IgD-negative memory B cell (primary cell): ENCODE measurements around the gene STK4. TPM values are rescaled to one million over a fixed set of nuclear protein-coding genes. Genes with fewer than 3 reads are reported as not detected.

Source experiments
- H3K27ac Mint-ChIP-seq, 3 donors: one replicate each; pipeline ENCODE4 v1.8.0; 2020 to 2022; ENCODE audit warnings: mild to moderate bottlenecking in 3 of 3, mixed read lengths in 3 of 3, moderate library complexity in 1 of 3
- H3K27me3 Mint-ChIP-seq: one replicate; pipeline ENCODE4 v1.8.0; 2021; ENCODE audit warnings: mixed read lengths
- H3K36me3 Mint-ChIP-seq: one replicate; pipeline ENCODE4 v1.8.0; 2020; ENCODE audit warnings: mild to moderate bottlenecking, mixed read lengths
- H3K4me1 Mint-ChIP-seq, 3 donors: one replicate each; pipeline ENCODE4 v1.8.0; 2020 to 2022; ENCODE audit warnings: mixed read lengths in 3 of 3, mild to moderate bottlenecking in 1 of 3
- H3K4me3 Mint-ChIP-seq, 4 donors: one replicate each; pipeline ENCODE4 v1.8.0; 2020 to 2022; ENCODE audit warnings: mild to moderate bottlenecking in 4 of 4, mixed read lengths in 4 of 4, moderate library complexity in 3 of 4
- H3K9me3 Mint-ChIP-seq, 3 donors: one replicate each; pipeline ENCODE4 v1.8.0; 2020 to 2021; ENCODE audit warnings: mixed read lengths in 3 of 3, mild to moderate bottlenecking in 1 of 3
- polyA plus RNA-seq: library from polyadenylated mRNA; unstranded; fragments of 300-500 nt; fragmentation: Illumina TruSeq; gene quantifications from one replicate; pipeline ENCODE4 v1.2.3, GENCODE V29; 2021

Gene STK4
- polyA plus RNA-seq, 1 donor from 2014 or later: 131 TPM

DNA sequence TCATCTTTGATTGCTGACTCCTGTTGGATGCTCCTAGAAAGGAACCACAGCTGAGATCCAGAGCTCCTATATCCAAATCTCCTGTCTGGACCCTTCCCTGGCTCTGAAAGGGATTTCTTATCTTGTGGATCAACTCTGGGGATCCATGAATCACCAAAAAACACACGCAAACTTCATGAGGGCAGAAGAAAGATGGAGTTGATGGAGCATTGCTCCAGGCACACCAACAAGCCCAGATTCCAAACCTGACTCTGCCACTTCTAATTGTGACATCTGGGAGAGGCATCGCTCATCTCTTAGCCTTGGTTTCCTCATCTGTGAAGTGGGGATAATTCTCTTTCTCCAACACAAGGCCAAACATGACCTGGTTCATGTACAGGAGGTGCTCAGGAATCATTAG lies 127.9 kb downstream of the STK4 start:
- peaks cover 16% of the 10 kb centered on the region for H3K27me3 Mint-ChIP-seq
- H3K36me3 Mint-ChIP-seq: no peaks in the 10 kb centered on the region
- peaks cover 4 to 5% (median 5%) of the 10 kb centered on the region in 3 donors for H3K4me1 Mint-ChIP-seq
- no peaks in the 10 kb centered on the region for H3K9me3 Mint-ChIP-seq
- no peak overlapping the region for H3K4me3 Mint-ChIP-seq
- peak overlapping the region in 2 of 3 donors; percentile 4 to 64 for H3K27ac Mint-ChIP-seq

DNA sequence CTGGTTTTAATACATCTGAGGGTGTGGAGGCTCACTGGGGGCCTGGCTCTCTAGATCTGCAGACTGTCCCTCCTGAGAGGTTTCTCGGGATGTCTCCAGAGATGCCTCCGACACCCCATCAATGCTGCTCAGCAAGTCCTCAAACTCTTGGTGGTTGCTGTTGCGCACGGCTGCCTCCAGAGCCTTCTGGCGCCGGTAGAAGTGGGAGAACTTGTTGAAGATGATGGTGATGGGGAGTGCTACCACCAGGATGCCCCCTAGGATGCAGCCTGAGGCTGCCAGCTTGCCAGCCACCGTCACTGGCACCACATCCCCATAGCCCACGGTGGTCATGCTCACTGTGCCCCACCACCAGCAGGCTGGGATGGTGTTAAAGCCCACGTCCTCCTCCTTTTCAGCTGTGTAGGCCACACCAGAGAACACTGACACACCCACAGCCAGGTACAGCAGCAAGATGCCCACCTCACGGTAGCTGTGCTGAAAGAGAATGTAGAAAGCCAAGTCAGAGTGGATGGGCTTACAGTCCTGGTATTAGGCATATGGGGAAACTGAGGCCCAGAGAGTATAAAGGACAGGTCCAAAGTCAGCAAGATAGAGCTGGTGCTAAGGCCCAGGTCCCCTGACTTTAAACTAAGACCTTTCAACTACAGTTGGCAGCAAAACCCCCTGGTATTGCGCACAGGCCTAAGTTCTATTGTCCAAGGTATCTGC lies 128.7 kb downstream of the STK4 start:
- no peaks in the 10 kb centered on the region for H3K36me3 Mint-ChIP-seq
- peaks cover 24% of the 10 kb centered on the region for H3K27me3 Mint-ChIP-seq

DNA sequence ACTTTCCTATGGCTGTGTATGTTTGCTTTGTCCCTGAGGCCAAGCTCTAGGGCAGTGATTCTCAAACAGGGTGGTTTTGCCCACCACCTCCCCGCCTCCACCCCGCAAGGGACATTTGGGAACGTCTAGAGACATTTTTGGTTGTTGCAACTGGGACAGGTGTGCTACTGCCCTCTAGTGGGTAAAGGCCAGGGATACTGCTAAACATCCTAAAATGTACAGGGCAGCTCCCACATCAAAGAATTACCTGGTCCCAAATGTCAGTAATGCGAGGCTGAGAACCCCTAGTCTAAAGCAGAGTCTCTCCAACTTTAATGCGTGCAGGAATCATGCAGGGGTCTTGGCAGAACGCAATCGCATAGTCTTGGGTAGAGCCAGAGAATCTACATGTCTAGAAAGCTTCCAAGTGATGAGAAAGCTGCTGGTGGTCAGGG lies 129.5 kb downstream of the STK4 start:
- H3K36me3 Mint-ChIP-seq: no peaks in the 10 kb centered on the region
- peaks cover 30% of the 10 kb centered on the region for H3K27me3 Mint-ChIP-seq
- peak overlapping the region in 1 of 3 donors; percentile 2 for H3K27ac Mint-ChIP-seq
- peaks cover 5% of the 10 kb centered on the region in 3 donors for H3K4me1 Mint-ChIP-seq
- no peak overlapping the region for H3K4me3 Mint-ChIP-seq
- H3K9me3 Mint-ChIP-seq: no peaks in the 10 kb centered on the region

More for the DNA sequence above, 128.7 kb downstream of the STK4 start:
- Mint-ChIP-seq H3K4me1 (peaks cover 4 to 5% (median 5%) of the 10 kb centered on the region in 3 donors), H3K4me3 (no peak overlapping the region), H3K9me3 (no peaks in the 10 kb centered on the region), H3K27ac (peak overlapping the region in 2 of 3 donors; percentile 2 to 64)

DNA sequence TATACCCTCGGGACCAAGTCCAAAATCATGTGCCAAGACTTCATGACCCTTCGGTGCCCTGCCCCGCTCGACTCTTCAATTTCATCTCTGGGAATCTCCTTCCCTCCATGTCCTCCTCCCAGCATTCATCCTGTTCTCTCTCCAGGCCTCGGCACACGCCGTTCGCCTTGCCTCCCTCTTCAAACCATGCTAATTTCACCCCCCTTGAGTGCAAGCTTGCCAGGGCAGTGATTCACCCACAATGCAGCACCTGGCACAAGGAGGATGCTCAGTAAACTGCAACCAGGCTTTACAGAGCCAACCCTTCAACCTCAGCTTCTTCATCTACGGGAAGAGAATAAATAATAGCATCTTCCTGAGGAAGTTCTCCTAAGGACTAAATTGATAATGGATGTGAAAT lies 130.5 kb downstream of the STK4 start:
- peaks cover 32% of the 10 kb centered on the region for H3K27me3 Mint-ChIP-seq
- H3K36me3 Mint-ChIP-seq: no peaks in the 10 kb centered on the region
- H3K4me1 Mint-ChIP-seq: peaks cover 5 to 8% (median 7%) of the 10 kb centered on the region in 3 donors
- H3K27ac Mint-ChIP-seq: peak overlapping the region in 1 of 3 donors; percentile 20
- peak overlapping the region in 2 of 4 donors; percentile 3 to 13 for H3K4me3 Mint-ChIP-seq
- H3K9me3 Mint-ChIP-seq: no peaks in the 10 kb centered on the region

DNA sequence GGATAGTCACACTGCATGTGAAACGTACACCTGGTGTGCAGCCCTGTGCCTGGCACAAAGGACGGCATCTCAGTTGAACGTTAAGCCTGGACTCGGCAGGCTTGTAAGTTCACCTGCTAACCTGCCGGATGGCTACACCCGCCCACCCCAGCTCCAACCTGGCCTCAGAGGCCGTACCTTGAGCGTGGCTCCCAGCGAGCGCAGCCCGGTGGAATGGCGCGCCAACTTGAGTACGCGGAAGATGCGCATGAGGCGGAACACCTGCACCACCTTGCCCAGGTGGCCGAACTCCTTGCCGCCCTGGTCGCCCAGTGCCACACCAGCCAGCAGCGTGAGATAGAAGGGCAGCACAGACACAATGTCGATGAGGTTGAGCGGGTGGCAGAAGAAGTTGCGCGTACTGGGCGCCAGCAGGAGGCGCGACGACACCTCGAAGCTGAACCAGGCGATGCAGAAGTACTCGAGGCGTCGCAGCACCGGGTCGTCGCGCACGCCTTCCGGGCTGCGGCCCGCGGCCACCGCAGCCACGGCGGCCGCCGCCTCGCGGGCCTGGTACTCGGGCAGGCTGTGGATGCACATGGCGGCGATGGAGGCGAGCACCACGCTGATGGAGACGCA lies 131.3 kb downstream of the STK4 start:
- Mint-ChIP-seq H3K27me3 (peaks cover 32% of the 10 kb centered on the region), H3K27ac (peak overlapping the region in 1 of 3 donors; percentile 89), H3K4me3 (no peak overlapping the region), H3K9me3 (no peaks in the 10 kb centered on the region), H3K4me1 (peaks cover 5 to 8% (median 7%) of the 10 kb centered on the region in 3 donors), H3K36me3 (no peaks in the 10 kb centered on the region)

DNA sequence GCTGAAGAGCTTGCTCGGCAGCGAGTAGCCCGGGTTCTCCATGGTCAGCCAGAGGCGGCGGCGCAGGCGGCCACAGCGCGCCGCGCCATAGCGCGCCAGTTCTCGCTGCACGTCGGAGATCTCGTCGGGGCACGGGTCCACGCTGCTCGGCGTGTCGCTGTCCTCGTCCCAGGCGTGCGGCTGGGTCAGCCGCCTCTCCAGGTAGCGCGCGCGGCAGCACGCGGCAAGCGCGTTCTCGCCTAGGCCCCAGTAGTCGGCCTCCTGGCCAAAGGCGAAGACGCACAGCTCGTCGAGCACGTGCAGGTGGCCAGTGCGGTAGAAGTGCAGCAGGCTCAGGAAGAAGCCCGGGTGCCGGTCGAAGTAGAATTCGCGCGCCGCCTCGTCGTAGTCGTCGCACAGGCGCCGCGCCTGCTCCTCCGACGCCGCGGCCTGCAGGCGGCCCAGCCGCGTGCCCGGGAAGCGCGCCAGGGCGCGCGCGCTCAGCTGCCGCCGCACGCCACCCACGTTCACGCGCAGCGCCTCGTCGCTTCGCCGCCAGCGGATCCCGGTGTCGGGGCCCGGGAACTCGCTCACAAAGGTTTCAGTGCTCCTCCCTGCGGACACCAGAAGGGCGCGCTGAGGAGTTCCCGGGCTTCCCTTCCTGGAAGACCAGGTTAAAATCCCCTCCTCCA lies 131.9 kb downstream of the STK4 start:
- H3K4me3 Mint-ChIP-seq: peak overlapping the region in 2 of 4 donors; percentile 60 to 79

DNA sequence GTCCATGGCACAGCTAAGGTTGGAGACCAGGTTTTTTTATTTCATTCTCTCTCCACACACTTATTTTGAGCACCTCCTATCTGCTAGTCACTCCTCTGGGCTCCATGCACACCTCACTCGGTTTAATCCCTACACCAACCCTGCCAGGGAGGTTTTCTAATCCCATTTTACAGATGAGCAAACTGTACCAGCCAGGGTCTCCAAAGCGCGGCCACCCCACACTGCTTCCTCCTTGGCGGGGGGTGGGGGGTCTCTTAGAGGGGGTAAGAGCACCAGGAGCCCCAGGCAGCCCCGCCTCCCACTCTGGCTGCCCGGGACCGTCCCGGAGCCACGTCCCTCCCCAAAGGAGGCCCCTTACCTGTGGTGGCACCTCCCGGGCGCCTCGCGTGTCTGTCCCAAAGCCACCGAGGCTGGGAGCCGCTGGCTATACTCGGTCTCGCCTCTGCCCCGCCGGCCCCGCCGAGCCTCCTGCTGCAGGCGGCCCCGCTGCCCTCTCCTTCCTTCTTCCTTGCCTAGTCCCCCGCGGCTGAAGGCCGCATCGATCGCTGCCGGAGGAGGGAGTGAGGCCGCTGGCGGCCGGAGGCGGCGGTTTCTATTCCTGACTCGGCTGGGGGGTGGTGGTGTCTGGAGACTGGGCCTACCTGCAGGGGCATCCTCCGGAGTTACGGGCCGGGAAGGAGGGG lies 134.4 kb downstream of the STK4 start, which contains the start of gene KCNS1:
KCNS1 (minus strand) TSS at position 565 of the 683 bp plus-strand sequence. CDS start 1,891 bp downstream, outside the sequence.
- Mint-ChIP-seq H3K27me3 (peaks cover 42% of the 10 kb centered on the region), H3K4me3 (peak within 1 kb of the TSS in 2 of 4 donors; percentile 47 to 73), H3K27ac (peak within 1 kb of the TSS in 1 of 3 donors; percentile 18), H3K4me1 (peaks cover 4 to 7% (median 7%) of the 10 kb centered on the region in 3 donors), H3K36me3 (no peaks in the 10 kb centered on the region), H3K9me3 (no peaks in the 10 kb centered on the region)

More for the DNA sequence above, 131.9 kb downstream of the STK4 start:
- Mint-ChIP-seq H3K27me3 (peaks cover 34% of the 10 kb centered on the region), H3K36me3 (no peaks in the 10 kb centered on the region), H3K9me3 (no peaks in the 10 kb centered on the region), H3K27ac (no peak overlapping the region), H3K4me1 (peaks cover 5 to 8% (median 7%) of the 10 kb centered on the region in 3 donors)

DNA sequence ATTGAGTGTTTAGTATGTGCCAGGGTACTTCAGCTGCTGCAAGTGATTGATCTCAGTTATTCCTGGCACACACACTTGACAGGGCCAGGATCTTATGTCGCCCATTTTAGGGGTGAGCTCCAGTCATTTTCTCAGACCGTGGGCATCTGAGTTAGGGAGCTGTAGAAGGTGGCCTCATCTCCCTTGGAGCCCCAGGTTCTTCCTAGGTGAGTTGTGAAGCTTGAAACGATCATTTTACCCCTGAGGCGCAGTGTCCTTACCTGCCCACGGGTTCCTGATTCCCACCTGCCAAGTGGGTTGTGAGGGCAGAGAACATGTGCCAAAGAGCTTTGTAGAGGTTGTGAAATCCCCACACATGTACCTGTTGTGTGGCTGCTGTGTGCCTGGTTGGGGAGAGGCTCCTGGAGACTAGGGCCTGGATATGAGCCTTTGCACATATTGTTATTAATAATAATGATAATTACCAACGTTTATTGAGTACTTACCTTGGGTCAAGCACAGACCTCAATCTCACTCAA lies 135.1 kb downstream of the STK4 start:
- Mint-ChIP-seq H3K27me3 (peaks cover 42% of the 10 kb centered on the region), H3K36me3 (no peaks in the 10 kb centered on the region), H3K4me1 (peaks cover 0 to 7% (median 5%) of the 10 kb centered on the region in 3 donors), H3K4me3 (no peak overlapping the region), H3K27ac (no peak overlapping the region), H3K9me3 (no peaks in the 10 kb centered on the region)

DNA sequence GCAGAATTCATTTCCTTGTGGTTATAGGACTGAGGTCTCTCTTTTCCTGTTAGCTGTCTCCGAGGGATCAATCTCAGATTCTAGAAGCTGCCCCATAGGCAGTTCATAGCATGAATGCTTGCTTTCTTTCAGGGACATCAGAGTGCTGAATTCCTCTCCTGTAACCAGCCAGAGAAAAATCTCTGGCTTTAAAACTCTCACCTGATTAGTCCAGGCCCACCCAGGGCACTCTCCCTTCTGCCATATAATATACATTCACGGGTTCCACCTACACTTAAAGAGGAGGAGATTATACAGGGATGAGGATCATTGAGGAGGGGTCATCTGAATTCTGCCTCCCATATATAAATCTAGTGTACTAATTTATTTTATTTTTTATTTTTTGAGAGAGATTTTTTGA lies 136.8 kb downstream of the STK4 start:
- Mint-ChIP-seq H3K4me3 (no peak overlapping the region), H3K27me3 (peaks cover 37% of the 10 kb centered on the region), H3K9me3 (no peaks in the 10 kb centered on the region), H3K4me1 (peaks cover 0 to 7% (median 3%) of the 10 kb centered on the region in 3 donors), H3K27ac (no peak overlapping the region), H3K36me3 (no peaks in the 10 kb centered on the region)

DNA sequence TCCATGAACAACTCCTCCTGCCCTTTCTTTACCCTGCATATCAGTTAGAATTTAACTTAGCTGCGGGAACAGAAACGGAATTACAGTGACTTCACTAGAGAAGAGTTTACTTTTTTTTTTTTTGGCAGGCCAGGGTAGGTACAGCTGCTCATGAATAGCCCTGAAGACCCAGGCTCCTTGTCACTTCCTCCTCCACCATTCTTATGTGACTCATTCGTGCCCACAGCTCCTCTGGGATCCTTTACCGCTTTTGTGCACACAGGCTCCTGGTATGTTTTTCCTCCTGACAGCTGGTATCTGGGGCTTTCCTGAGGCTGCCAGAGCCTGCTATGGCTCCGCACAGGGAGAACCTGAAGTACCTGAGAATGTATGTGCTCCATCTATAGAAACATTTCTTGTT lies 138.5 kb downstream of the STK4 start:
- Mint-ChIP-seq H3K27me3 (peaks cover 24% of the 10 kb centered on the region), H3K4me1 (peaks cover 0 to 3% (median 3%) of the 10 kb centered on the region in 3 donors), H3K9me3 (no peaks in the 10 kb centered on the region), H3K36me3 (no peaks in the 10 kb centered on the region), H3K27ac (no peak overlapping the region), H3K4me3 (no peak overlapping the region)

DNA sequence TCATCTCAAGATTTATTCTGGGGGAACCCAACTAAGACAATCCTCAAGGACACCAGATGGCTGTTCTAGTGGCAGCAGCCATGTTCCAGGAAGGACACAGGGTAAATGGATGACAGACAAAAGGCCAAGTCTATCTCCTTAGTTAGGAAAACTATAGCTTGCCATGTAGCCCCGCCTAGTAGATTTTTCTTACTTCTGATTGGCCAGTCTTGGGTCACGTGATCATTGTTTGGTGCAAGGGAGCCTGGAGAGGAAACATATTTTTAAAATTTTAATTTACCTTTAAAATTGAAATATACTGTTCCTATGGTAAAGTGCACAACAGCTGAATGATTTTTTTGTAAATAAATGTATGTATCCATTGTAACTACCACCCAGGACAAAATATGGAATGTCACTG lies 139.0 kb downstream of the STK4 start:
- Mint-ChIP-seq H3K36me3 (no peaks in the 10 kb centered on the region), H3K9me3 (no peaks in the 10 kb centered on the region), H3K27me3 (peaks cover 19% of the 10 kb centered on the region), H3K4me3 (no peak overlapping the region), H3K4me1 (peaks cover 0 to 3% (median 2%) of the 10 kb centered on the region in 3 donors), H3K27ac (no peak overlapping the region)

DNA sequence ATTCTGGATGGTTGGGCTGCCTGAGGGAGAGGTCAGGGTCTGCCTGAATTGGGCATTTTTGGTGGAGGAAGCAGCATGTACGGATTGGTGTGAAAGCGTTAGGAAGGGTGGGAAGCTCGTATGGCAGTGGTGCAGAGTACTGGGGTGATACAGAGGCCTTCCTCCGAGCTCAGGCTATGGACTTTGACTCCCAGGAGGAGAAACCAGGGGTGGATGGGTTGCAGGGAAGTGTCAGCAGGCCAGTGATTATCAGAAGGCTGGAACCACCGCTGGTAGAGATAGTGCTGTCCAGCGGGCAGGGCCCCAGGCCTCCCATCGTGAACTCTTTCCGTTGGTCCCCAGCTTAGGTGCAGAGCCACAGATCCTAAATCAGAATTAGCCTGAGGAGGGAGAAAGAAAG lies 143.3 kb downstream of the STK4 start:
- no peak overlapping the region for H3K27ac Mint-ChIP-seq
- H3K4me3 Mint-ChIP-seq: no peak overlapping the region
- no peaks in the 10 kb centered on the region for H3K36me3 Mint-ChIP-seq
- peaks cover 5% of the 10 kb centered on the region for H3K27me3 Mint-ChIP-seq
- H3K4me1 Mint-ChIP-seq: no peaks in the 10 kb centered on the region
- H3K9me3 Mint-ChIP-seq: no peaks in the 10 kb centered on the region

DNA sequence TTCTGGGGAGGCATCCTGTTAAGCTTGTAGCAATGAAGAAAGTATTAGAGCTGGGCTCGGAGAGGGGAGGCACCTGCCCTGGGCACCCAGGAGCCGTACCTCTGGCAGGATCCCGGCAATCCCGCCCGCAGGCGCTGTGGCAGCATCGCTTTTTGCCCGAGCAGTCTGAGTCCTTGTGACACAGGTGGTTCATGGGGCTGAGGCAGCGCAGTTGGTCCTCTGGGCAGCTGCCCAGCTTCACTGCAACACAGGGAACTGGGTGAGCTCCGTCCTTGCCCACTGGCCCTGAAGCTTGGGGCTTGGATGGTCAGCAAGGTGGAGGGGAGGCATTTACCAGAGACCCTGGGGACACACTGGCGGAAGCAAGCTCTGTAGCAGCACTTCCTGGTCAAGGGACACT lies 144.0 kb downstream of the STK4 start:
- peaks cover 0 to 3% (median 0%) of the 10 kb centered on the region in 3 donors for H3K4me1 Mint-ChIP-seq

DNA sequence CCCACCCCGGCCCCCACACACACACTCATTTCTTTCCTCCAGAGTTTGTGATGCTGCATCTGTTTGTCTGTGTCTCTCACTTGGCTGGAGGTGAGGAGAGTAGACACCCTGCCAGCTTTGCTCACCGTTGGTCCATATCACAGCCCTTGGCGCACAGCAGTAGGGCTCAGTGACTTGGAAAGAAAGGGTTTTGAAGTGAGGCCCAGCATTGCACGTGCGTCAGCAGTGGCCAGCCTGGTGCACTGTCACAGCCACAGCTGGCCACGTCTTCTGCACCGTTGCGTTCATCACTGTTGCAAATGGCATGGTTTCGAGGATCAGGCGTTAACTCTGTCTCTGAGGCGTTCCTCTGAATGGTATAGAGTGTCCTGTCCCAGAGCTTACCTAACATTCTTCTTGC lies 145.0 kb downstream of the STK4 start:
- Mint-ChIP-seq H3K4me1 (peaks cover 0 to 3% (median 0%) of the 10 kb centered on the region in 3 donors), H3K9me3 (no peaks in the 10 kb centered on the region), H3K4me3 (no peak overlapping the region), H3K27me3 (peaks cover 4% of the 10 kb centered on the region), H3K27ac (no peak overlapping the region), H3K36me3 (no peaks in the 10 kb centered on the region)

More for the DNA sequence above, 144.0 kb downstream of the STK4 start:
- peaks cover 4% of the 10 kb centered on the region for H3K27me3 Mint-ChIP-seq
- no peak overlapping the region for H3K4me3 Mint-ChIP-seq
- no peaks in the 10 kb centered on the region for H3K36me3 Mint-ChIP-seq
- H3K9me3 Mint-ChIP-seq: no peaks in the 10 kb centered on the region
- no peak overlapping the region for H3K27ac Mint-ChIP-seq
